Stimulated activated naive CD8-positive, alpha-beta T cell treated with anti-CD3 and anti-CD28 coated beads, Interleukin-15, amount 100 ng/mL, for 72 hours (primary cell): ENCODE data around the gene SEC14L2.
A peak's percentile ranks its signal among the peaks of the same experiment; 100 is the strongest.

ENCODE experiments used
- ATAC-seq: fragments of 150-1000 bp; cut with Tn5 transposase; 2 replicates; pipeline ENCODE4 v1.10.0; 2021; ENCODE audit warnings: mild to moderate bottlenecking, moderate library complexity
- DNase-seq, 2 donors: peaks; one replicate each; pipeline ENCODE4 v3.0.0; 2021 to 2022
- H3K27ac Mint-ChIP-seq, 2 donors: one replicate each; pipeline ENCODE4 v1.8.0; 2022; ENCODE audit warnings: mild to moderate bottlenecking in 2 of 2, mixed read lengths in 2 of 2, moderate library complexity in 2 of 2
- H3K27me3 Mint-ChIP-seq: one replicate; pipeline ENCODE4 v1.8.0; 2022; ENCODE audit warnings: mixed read lengths
- H3K4me1 Mint-ChIP-seq: one replicate; pipeline ENCODE4 v1.8.0; 2022; ENCODE audit warnings: mild to moderate bottlenecking, mixed read lengths
- H3K4me3 Mint-ChIP-seq, 2 donors: one replicate each; pipeline ENCODE4 v1.8.0; 2022; ENCODE audit warnings: mild to moderate bottlenecking in 2 of 2, mixed read lengths in 2 of 2, moderate library complexity in 1 of 2
- H3K9me3 Mint-ChIP-seq, 2 donors: one replicate each; pipeline ENCODE4 v1.8.0; 2022; ENCODE audit warnings: mixed read lengths in 2 of 2

Gene SEC14L2

DNA sequence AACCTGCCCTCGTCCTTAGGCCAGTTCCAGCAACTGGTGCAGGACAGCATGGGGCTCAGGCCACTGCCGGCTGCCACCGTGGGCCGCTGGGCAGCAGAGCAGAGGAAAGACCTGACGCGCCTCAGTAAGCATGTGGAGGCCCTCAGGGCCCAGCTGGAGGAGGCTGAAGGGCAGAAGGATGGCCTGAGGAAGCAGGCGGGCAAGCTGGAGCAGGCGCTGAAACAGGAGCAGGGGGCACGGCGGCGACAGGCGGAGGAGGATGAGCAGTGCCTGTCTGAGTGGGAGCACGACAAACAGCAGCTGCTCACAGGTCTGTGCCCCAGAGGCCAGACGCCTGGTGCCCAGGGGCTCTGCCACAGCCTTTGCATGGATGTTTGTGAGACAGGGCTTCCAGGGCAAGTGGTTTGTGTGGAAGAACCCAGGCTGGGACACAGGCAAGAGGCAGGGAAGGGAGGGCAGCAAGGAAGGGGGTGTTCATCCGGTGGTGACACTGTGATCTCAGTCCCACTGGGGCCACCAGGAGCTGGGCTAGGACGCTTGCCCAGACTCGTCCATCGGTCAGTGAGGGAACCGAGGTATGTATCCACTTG lies 26.1 kb upstream of the SEC14L2 start:
- Mint-ChIP-seq H3K27me3 (no peaks in the 10 kb centered on the region), H3K4me3 (no peak overlapping the region), H3K4me1 (no peaks in the 10 kb centered on the region), H3K27ac (peak overlapping the region; percentile 25 to 76), H3K9me3 (no peaks in the 10 kb centered on the region)
- DNase-seq = no peak
- no peak for ATAC-seq

DNA sequence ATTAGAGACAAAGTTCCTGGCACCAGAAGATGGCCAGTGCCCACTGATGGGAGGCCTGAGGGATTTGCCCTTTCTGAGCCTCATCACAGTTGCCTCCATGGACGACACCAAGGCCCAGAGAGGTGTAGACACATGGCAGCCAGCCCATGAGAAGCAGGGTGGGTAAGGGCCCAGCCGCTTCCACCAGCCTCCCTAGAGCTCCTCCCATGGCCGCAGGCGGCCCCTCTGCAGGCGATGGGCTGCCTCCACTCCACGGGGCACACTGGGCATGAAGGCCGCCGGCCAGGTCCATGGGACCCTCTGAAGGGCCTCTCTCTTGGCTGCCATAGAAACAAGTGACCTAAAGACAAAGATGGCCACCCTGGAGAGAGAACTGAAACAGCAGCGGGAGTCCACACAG lies 25.5 kb upstream of the SEC14L2 start:
- no peak for ATAC-seq
- no peak for DNase-seq
- Mint-ChIP-seq H3K9me3 (no peaks in the 10 kb centered on the region), H3K4me3 (no peak overlapping the region), H3K27ac (no peak overlapping the region), H3K27me3 (no peaks in the 10 kb centered on the region), H3K4me1 (no peaks in the 10 kb centered on the region)

DNA sequence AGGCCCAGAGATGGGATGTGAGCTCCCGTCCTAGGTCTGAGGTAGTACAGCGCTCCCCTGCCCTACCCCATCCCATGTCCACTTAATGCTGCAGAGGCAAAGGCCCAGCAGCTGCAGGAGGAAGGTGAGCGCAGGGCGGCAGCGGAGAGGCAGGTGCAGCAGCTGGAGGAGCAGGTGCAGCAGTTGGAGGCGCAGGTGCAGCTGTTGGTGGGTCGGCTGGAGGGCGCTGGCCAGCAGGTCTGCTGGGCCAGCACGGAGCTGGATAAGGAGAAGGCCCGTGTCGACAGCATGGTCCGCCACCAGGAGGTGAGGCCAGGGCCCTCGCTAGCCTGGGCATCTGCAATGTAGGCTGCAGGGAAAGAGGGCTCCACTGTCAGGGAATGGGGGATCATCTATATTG lies 24.8 kb upstream of the SEC14L2 start:
- no peaks in the 10 kb centered on the region for H3K27me3 Mint-ChIP-seq
- DNase-seq = no peak
- H3K9me3 Mint-ChIP-seq = no peaks in the 10 kb centered on the region
- no peak for ATAC-seq
- no peak overlapping the region for H3K4me3 Mint-ChIP-seq
- H3K4me1 Mint-ChIP-seq = no peaks in the 10 kb centered on the region
- H3K27ac Mint-ChIP-seq = peak overlapping the region; percentile 8 to 55

DNA sequence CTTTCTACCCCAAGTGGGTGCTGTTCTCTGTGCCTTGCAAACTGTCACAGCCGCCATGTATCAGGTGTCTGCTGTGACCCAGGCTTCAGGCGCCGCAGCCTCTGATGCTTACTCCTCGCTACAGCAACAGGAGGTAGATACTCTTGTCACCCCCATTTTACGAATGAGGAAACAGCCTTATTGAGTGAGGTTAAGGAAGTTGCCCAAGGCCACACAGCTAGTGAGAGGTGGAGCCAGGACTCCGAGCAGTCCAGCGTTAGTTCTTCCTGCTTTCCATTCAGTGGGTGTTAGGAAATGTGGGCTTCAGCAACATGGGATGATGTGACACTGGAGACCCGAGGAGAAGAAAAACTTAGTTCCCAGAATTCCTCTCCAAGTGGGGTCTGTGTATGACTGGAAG lies 23.9 kb upstream of the SEC14L2 start:
- Mint-ChIP-seq H3K27me3 (no peaks in the 10 kb centered on the region), H3K4me3 (no peak overlapping the region), H3K27ac (no peak overlapping the region), H3K4me1 (no peaks in the 10 kb centered on the region), H3K9me3 (no peaks in the 10 kb centered on the region)
- no peak for ATAC-seq
- no peak for DNase-seq

DNA sequence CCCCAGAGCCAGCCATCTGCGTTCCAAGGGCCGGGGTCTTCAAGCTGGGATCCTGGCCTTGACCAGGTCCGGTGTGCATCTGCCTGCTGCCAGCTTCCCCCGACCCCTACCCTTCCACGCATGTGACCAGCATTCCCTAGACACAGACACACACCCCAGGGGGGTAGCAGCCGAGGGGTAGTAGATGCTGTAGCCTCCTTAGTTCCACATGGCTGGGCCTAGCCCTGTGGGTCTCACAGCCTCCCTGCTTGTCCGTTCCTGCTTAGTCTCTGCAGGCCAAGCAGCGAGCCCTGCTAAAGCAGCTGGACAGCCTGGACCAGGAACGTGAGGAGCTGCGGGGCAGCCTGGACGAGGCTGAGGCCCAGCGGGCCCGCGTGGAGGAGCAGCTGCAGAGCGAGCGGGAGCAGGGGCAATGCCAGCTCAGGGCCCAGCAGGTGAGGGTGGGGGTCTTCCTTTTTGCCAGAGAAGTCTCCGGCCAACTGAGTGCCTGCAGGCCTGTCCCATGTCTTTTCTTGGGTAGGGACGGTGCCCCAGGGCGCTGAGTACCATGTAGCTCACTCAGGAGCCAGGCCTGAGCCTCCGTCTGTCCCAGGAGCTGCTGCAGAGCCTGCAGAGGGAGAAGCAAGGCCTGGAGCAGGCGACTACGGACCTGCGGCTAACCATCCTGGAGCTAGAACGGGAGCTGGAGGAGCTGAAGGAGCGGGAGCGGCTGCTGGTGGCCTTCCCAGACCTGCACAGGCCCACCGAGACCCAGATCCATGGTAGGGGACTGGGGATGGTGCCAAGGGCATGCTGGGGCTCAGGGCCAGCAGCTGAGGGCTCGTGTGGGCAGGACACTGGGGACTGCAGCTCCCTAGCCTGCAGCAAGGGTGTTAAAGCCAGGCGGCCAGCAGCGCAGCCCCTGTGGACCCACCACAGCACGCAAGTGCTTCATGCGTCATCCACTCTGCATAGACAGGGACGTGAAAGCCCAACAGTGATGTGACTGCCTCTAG lies 23.2 kb upstream of the SEC14L2 start:
- Mint-ChIP-seq H3K4me3 (no peak overlapping the region), H3K4me1 (no peaks in the 10 kb centered on the region), H3K9me3 (no peaks in the 10 kb centered on the region), H3K27ac (peak overlapping the region in 1 of 2 donors; percentile 90), H3K27me3 (no peaks in the 10 kb centered on the region)
- ATAC-seq (no peak), DNase-seq (no peak)

DNA sequence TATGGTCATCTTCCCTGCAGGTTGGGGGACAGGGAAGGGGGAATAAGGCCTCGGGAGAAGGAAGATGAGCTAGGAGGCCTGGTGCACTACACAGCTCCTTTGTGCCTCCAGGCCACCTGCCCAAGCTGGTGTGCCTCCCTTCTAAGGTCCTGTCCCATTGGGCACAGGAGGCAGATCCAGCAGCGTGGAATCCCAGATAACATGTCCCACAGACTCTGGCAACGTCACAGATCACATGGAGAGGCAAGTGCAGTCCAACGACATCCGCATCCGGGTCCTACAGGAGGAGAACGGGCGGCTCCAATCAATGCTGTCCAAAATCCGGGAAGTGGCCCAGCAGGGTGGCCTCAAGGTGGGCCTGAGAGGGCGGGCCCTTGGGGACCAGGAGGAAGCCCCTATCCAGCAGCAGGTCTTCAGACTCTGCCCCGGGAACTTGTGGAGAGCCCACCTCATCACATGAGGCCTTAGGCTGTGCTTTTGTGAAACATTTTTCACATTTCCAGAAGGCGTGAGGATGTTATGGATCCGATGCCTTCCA lies 21.4 kb upstream of the SEC14L2 start:
- Mint-ChIP-seq H3K4me3 (no peak overlapping the region), H3K9me3 (no peaks in the 10 kb centered on the region), H3K27ac (peak overlapping the region in 1 of 2 donors; percentile 34), H3K4me1 (no peaks in the 10 kb centered on the region), H3K27me3 (no peaks in the 10 kb centered on the region)
- no peak for ATAC-seq
- no peak for DNase-seq

DNA sequence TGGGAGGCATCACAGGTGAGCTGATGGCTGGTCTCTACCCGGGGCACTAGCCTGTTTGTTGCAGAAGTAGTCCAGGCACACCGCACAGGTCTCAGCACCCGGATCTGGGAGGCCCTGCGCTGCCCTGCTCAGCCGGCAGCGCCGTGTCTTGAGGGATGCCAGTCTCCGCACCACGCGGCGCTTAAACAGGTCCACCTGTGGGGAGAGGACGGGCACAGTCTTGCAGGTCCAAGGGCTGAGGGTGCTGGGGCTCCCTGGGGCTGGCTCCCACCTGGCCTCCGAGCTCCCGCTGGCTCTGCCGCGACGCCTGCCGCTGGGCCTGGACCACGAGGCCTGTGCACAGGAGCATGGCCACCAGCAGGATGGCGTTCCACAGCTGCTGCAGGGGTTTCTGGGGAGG lies 16.8 kb upstream of the SEC14L2 start:
- DNase-seq (no peak), ATAC-seq (no peak)
- peaks cover 14% of the 10 kb centered on the region for H3K4me1 Mint-ChIP-seq
- no peaks in the 10 kb centered on the region for H3K9me3 Mint-ChIP-seq
- H3K4me3 Mint-ChIP-seq = no peak overlapping the region
- H3K27me3 Mint-ChIP-seq = no peaks in the 10 kb centered on the region
- H3K27ac Mint-ChIP-seq = no peak overlapping the region

DNA sequence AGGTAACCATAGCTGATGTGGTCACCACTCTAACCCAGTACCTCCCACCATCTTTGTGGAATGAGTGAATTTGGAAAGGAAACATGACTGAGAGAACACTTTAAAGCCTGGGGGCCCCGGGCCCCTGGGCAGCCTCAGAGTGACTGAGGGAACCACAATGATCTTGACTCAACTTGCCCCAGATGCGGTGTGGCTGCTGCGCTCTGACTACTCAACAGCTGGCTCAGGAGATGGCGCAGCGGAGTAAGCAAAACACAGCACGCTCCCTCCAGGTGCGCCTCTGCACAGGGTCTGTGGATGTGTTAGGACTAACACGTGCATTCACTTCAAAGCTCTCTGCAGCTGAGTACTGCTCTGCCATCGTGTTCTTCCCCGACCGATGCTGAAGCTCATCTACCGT lies 15.6 kb upstream of the SEC14L2 start:
- DNase-seq = no peak
- no peak overlapping the region for H3K4me3 Mint-ChIP-seq
- H3K27me3 Mint-ChIP-seq = no peaks in the 10 kb centered on the region
- no peaks in the 10 kb centered on the region for H3K9me3 Mint-ChIP-seq
- H3K27ac Mint-ChIP-seq = no peak overlapping the region
- peak; percentile 52 for ATAC-seq
- peaks cover 17% of the 10 kb centered on the region for H3K4me1 Mint-ChIP-seq

DNA sequence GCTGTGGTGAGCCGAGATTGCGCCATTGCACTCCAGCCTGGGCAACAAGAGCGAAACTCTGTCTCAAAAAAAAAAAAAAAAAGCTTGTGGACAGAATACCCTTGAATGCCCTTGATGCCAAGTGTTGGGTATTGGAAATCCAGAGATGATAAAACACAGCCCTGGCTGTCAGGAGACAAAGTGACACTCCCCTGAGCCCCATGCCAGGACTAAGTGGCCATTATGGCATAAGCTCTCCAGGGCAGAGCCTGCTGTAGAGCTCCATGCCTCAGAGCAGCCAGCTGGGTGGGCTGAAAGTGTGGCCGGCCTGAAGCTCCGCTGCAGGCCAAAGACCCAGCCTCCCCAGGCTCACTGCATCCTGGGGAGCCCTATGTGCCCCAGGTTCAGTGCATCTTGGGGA lies 14.5 kb upstream of the SEC14L2 start:
- H3K4me3 Mint-ChIP-seq = no peak overlapping the region
- DNase-seq (no peak), ATAC-seq (no peak)
- H3K9me3 Mint-ChIP-seq = no peaks in the 10 kb centered on the region
- H3K4me1 Mint-ChIP-seq = peaks cover 26% of the 10 kb centered on the region
- no peak overlapping the region for H3K27ac Mint-ChIP-seq
- H3K27me3 Mint-ChIP-seq = no peaks in the 10 kb centered on the region

DNA sequence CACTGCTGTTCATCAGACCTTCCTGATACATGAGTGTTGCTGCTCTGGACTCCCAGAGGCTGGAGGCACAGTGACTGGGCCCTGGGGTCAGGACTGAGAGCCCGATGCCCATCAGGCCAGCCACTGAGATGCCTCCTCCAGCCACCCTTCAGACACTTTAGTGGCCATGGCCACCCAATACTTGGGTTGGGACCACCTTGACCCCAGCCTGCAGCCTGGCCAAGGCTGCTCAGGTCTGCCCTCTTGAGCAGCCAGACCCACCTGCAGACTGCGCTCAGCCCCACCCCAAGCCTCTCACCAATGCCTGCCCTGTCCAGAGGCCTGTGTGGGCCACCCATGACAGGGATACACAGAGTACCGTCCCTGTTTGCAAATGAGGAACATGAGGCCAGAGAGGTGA lies 13.8 kb upstream of the SEC14L2 start:
- DNase-seq (no peak), ATAC-seq (no peak)
- Mint-ChIP-seq H3K27me3 (no peaks in the 10 kb centered on the region), H3K27ac (no peak overlapping the region), H3K9me3 (no peaks in the 10 kb centered on the region), H3K4me1 (peaks cover 31% of the 10 kb centered on the region), H3K4me3 (no peak overlapping the region)

DNA sequence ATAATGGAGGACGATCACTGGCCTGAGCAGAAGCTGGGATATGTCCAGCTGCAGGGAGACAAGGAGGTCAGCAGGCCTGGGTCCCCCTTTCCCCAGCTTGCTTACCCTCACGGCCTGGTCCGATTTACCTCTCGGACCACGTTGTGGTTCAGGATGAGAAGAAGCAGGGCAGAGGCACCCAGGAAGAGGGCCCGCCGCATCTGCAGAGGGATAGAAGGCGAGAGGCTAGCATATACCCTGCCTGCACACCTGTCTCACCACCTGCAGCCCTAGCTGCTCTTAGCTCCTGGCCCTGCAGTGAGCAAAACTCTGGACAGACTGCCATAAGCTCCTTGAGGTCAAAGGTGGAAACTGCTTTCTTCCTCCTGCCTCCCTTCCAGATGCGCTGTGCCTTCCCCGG lies 10.9 kb upstream of the SEC14L2 start:
- Mint-ChIP-seq H3K4me1 (peaks cover 26% of the 10 kb centered on the region), H3K27ac (peak overlapping the region in 1 of 2 donors; percentile 89), H3K9me3 (no peaks in the 10 kb centered on the region), H3K27me3 (no peaks in the 10 kb centered on the region), H3K4me3 (peak overlapping the region in 1 of 2 donors; percentile 88)
- ATAC-seq (no peak), DNase-seq (no peak)

DNA sequence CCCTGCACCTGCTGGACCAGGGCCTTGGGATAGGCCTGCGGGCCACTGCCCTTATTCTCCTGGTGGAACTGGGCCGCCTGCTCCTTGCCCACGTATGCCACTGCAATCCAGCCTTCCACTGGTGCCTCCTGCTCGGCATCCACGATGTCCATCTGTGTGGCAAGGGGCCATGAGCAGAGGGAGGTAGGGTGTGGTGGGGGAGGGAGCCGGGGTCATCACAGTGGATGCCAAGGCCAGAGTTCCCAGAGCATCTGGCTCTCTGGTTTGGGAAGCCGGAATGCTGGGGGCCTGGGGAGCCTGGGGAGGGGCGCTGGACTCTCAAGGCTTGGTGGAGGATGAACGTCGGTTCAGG lies 10.2 kb upstream of the SEC14L2 start:
- H3K9me3 Mint-ChIP-seq = no peaks in the 10 kb centered on the region
- no peaks in the 10 kb centered on the region for H3K27me3 Mint-ChIP-seq
- H3K27ac Mint-ChIP-seq = no peak overlapping the region
- H3K4me3 Mint-ChIP-seq = peak overlapping the region; percentile 84 to 88
- peaks cover 26% of the 10 kb centered on the region for H3K4me1 Mint-ChIP-seq
- no peak for DNase-seq
- ATAC-seq = no peak

DNA sequence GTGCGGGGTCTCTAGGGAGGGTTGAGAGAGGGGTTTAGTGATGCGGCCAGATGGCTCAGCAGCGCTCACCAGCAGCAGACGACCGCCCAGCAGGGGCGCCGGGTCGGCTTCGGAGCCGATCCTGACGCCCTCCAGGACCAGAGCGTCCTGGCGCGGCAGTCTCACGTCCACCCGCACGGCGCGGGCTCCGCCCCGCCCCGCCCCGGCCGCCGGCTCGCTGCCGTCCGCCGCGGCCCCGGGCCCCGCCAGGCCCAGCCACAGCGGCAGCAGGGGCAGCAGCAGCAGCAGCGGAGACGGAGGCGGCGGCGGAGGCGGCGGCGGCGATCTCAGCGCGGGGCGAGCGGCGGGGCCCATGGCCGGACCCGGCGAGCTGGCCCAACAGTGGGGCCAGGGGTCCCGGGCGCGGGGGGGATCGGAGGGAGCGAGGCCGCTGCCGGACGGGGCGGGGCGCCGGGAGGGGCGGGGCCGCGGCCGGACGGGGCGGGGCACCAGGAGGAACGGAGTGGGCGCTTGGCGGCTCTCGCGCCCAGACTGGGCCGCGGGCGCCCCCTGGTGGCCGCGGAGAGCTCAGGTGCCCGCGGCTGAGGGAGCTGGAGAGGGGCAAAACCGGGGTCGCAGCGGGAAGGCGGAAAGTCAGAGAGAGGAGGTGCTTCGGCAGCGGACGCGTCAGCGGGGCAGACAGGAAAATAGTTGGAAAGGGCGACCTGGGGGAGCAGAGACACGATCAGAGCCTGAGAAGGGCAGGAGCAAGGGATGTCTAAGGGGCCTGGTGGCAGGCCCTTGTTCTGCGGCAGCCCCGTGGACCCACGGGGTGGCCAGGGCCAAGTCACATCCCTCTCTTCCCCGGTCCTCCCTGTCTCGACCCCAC lies 9.6 kb upstream of the SEC14L2 start, which contains the start of gene RNF215:
TSS of gene RNF215 (minus strand) at position 452 of the 868 bp plus-strand sequence. CDS start at position 354, 98 bp downstream.
- peak; percentile 83 for ATAC-seq
- Mint-ChIP-seq H3K27me3 (no peaks in the 10 kb centered on the region), H3K4me3 (peak within 1 kb of the TSS; percentile 84 to 88), H3K9me3 (no peaks in the 10 kb centered on the region), H3K27ac (peak within 1 kb of the TSS in 1 of 2 donors; percentile 87), H3K4me1 (peaks cover 30% of the 10 kb centered on the region)
- peak; percentile 84 to 86 for DNase-seq

DNA sequence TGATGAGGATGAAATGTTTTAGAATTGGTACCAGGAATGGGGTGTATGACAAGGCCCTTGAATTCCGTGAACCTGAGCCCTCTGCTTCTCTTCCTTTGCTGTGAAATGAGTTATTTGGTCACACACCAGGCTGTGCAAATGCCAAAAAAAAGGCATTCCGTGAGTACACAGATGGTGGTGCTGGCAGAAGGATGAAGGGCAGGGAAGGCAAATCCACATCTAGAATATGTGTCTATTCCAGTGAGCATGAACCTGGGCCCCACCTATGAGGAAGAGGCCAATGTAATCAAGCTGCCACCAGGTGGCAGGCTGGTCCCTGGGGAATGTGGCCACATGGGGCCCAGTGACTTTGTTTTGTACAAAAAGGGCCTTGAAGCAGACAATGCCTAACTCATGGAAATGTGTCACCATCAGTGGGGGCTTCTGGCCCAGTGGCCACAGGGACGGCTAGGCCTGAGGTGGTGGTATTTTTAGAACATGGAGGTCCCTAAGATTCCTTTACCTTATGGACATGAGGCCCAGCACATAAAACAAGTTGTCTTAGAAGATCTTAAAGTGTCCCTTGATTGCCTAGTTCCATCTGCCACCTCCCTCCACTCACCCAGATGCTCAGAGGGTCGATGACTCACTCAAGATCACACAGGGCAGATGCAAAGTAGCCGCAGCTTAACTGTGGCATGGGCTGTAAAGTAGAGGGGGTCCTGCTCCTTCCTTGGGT lies 5.7 kb upstream of the SEC14L2 start:
- Mint-ChIP-seq H3K4me3 (peak overlapping the region in 1 of 2 donors; percentile 27), H3K27ac (peak overlapping the region; percentile 92 to 94), H3K27me3 (no peaks in the 10 kb centered on the region), H3K4me1 (peaks cover 54% of the 10 kb centered on the region), H3K9me3 (no peaks in the 10 kb centered on the region)
- peak; percentile 79 for ATAC-seq
- DNase-seq = peak; percentile 78 to 82
